WTC11 (cell line): ENCODE results near the gene TRAPPC13.

Experiments
- ATF2 ChIP-seq: sonication (generic); formaldehyde crosslinking; IDR thresholded peaks from 2 replicates; pipeline ENCODE4 v1.8.1; 2022; ENCODE audit warnings: low read depth, missing genetic modification reagents, borderline replicate concordance
- CREM ChIP-seq: sonication (generic); formaldehyde crosslinking; IDR thresholded peaks from 2 replicates; pipeline ENCODE4 v1.8.1; 2022; ENCODE audit warnings: mild to moderate bottlenecking, missing genetic modification reagents, moderate library complexity
- CTCF ChIP-seq: fragments of 200-600 bp; IDR thresholded peaks from 2 replicates; pipeline ENCODE4 v1.8.0; 2022; ENCODE audit warnings: antibody characterized with exemption
- IRF2 ChIP-seq: sonication (generic); formaldehyde crosslinking; IDR thresholded peaks from 2 replicates; pipeline ENCODE4 v1.8.0; 2022; ENCODE audit warnings: low read depth, missing genetic modification reagents, borderline replicate concordance

- no peak for TF ChIP-seq CTCF
- no peak for TF ChIP-seq CREM (CRISPR knock-in tag)
- TF ChIP-seq IRF2 (CRISPR knock-in tag): no peak
- TF ChIP-seq ATF2 (CRISPR knock-in tag): no peak
Observed at GRCh38 chr5:65640240-65640639, 15.4 kb downstream of the TRAPPC13 start.
